H9 (cell line): ENCODE measurements around the gene LTBP2. TPM values are rescaled to one million over a fixed set of nuclear protein-coding genes. Genes with fewer than 3 reads are reported as not detected.

Experiments used
- DNase-seq: peaks from one replicate; pipeline ENCODE4 v3.0.0-alpha.2; 2017
- H2AFZ ChIP-seq: one replicate; pipeline ENCODE4 v1.6.1; 2013; ENCODE audit warnings: mild to moderate bottlenecking, low read length, control low read depth, moderate library complexity
- H2AK5ac ChIP-seq: 2 replicates; pipeline ENCODE4 v1.6.1; 2013; ENCODE audit warnings: low read length, control low read depth, mixed read lengths; ENCODE audit not compliant: insufficient read length
- H2BK120ac ChIP-seq: one replicate; pipeline ENCODE4 v1.6.1; 2013; ENCODE audit warnings: low read depth, mild to moderate bottlenecking, low read length, control low read depth, inconsistent platforms; ENCODE audit not compliant: poor library complexity, severe bottlenecking
- H2BK12ac ChIP-seq: 2 replicates; pipeline ENCODE4 v1.6.1; 2013; ENCODE audit warnings: low read length, control low read depth, mixed read lengths, low read depth; ENCODE audit not compliant: insufficient read length
- H2BK15ac ChIP-seq: 2 replicates; pipeline ENCODE4 v1.6.1; 2013; ENCODE audit warnings: low read depth, low read length, control low read depth
- H2BK20ac ChIP-seq: one replicate; pipeline ENCODE4 v1.6.1; 2013; ENCODE audit warnings: low read depth, mild to moderate bottlenecking, low read length, control low read depth, inconsistent platforms; ENCODE audit not compliant: poor library complexity, severe bottlenecking
- H2BK5ac ChIP-seq: 2 replicates; pipeline ENCODE4 v1.6.1; 2013; ENCODE audit warnings: low read length, control low read depth, mixed read lengths; ENCODE audit not compliant: insufficient read length
- H3K14ac ChIP-seq: 2 replicates; pipeline ENCODE4 v1.6.1; 2013; ENCODE audit warnings: low read length, control low read depth; ENCODE audit not compliant: insufficient read depth
- H3K18ac ChIP-seq: 2 replicates; pipeline ENCODE4 v1.6.1; 2013; ENCODE audit warnings: low read depth, mild to moderate bottlenecking, mixed read lengths, low read length, control low read depth; ENCODE audit not compliant: insufficient read length
- H3K23ac ChIP-seq: 2 replicates; pipeline ENCODE4 v1.6.1; 2013; ENCODE audit warnings: low read length, control low read depth, mixed read lengths, low read depth; ENCODE audit not compliant: insufficient read length
- H3K23me2 ChIP-seq: 2 replicates; pipeline ENCODE4 v1.6.1; 2013; ENCODE audit warnings: low read depth, mild to moderate bottlenecking, mixed read lengths, low read length, control low read depth; ENCODE audit not compliant: insufficient read length, poor library complexity, severe bottlenecking
- H3K27ac ChIP-seq: 2 replicates; pipeline ENCODE4 v1.5.1; 2013; ENCODE audit warnings: low read length, control low read depth, mixed read lengths, low read depth; ENCODE audit not compliant: insufficient read length
- H3K27me3 ChIP-seq: 2 replicates; pipeline ENCODE4 v1.6.1; 2013; ENCODE audit warnings: low read length, control low read depth, inconsistent platforms; ENCODE audit not compliant: insufficient read depth
- H3K4ac ChIP-seq: 2 replicates; pipeline ENCODE4 v1.6.1; 2013; ENCODE audit warnings: low read depth, mild to moderate bottlenecking, control low read depth, inconsistent platforms, low read length, moderate library complexity
- H3K4me1 ChIP-seq: 2 replicates; pipeline ENCODE4 v1.6.1; 2013; ENCODE audit warnings: low read length, control low read depth, inconsistent platforms; ENCODE audit not compliant: insufficient read depth
- H3K4me2 ChIP-seq: 2 replicates; pipeline ENCODE4 v1.6.1; 2013; ENCODE audit warnings: low read length, control low read depth, mixed read lengths; ENCODE audit not compliant: insufficient read length, insufficient read depth
- H3K56ac ChIP-seq: 2 replicates; pipeline ENCODE4 v1.6.1; 2013; ENCODE audit warnings: low read depth, mild to moderate bottlenecking, mixed read lengths, low read length, control low read depth; ENCODE audit not compliant: insufficient read length
- H3K79me1 ChIP-seq: 2 replicates; pipeline ENCODE4 v1.6.1; 2013; ENCODE audit warnings: low read depth, mild to moderate bottlenecking, moderate library complexity, low read length, control low read depth, inconsistent platforms; ENCODE audit not compliant: insufficient read depth, poor library complexity, severe bottlenecking
- H3K79me2 ChIP-seq: 2 replicates; pipeline ENCODE4 v1.6.1; 2013; ENCODE audit warnings: low read length, control low read depth, inconsistent platforms; ENCODE audit not compliant: insufficient read depth
- H3K9ac ChIP-seq: 2 replicates; pipeline ENCODE4 v1.6.1; 2013; ENCODE audit warnings: low read length, control low read depth, mixed read lengths; ENCODE audit not compliant: insufficient read length; ENCODE audit errors: extremely low read depth
- H3K9me3 ChIP-seq: one replicate; pipeline ENCODE4 v1.6.1; 2013; ENCODE audit warnings: low read depth, low read length, inconsistent platforms; ENCODE audit not compliant: control insufficient read depth
- H3T11ph ChIP-seq: one replicate; pipeline ENCODE4 v1.6.1; 2013; ENCODE audit warnings: mild to moderate bottlenecking, low read length, control low read depth, inconsistent platforms
- H4K20me1 ChIP-seq: one replicate; pipeline ENCODE4 v1.6.1; 2013; ENCODE audit not compliant: control insufficient read depth, insufficient read length, insufficient read depth
- H4K5ac ChIP-seq: 2 replicates; pipeline ENCODE4 v1.6.1; 2013; ENCODE audit warnings: low read depth, mild to moderate bottlenecking, mixed read lengths, low read length, control low read depth; ENCODE audit not compliant: insufficient read length
- H4K8ac ChIP-seq: replicated peaks from 2 replicates; pipeline ENCODE4 v1.6.1; 2013; ENCODE audit warnings: low read length, control low read depth, mixed read lengths, low read depth; ENCODE audit not compliant: insufficient read length
- H4K91ac ChIP-seq: 2 replicates; pipeline ENCODE4 v1.6.1; 2013; ENCODE audit warnings: low read depth, mild to moderate bottlenecking, moderate library complexity, mixed read lengths, low read length, control low read depth; ENCODE audit not compliant: insufficient read length
- H3K27ac Mint-ChIP-seq, 3 experiments: 2 replicates in 2 of 3; 3 replicates in 1 of 3; pipeline ENCODE4 v1.8.0; 2020 to 2021; ENCODE audit warnings: mixed read lengths in 3 of 3, mild to moderate bottlenecking in 1 of 3, moderate library complexity in 1 of 3
- H3K27me3 Mint-ChIP-seq: 2 replicates; pipeline ENCODE4 v1.8.0; 2021; ENCODE audit warnings: low read depth, mild to moderate bottlenecking, moderate library complexity, mixed read lengths
- H3K36me3 Mint-ChIP-seq, 3 experiments: 2 replicates in 2 of 3; 3 replicates in 1 of 3; pipeline ENCODE4 v1.8.0; 2020 to 2021; ENCODE audit warnings: low read depth in 3 of 3, mixed read lengths in 3 of 3; ENCODE audit not compliant: insufficient read depth in 1 of 3
- H3K4me1 Mint-ChIP-seq, 2 experiments: 2 replicates each; pipeline ENCODE4 v1.8.0; 2020; ENCODE audit warnings: mixed read lengths in 2 of 2
- H3K4me3 Mint-ChIP-seq, 2 experiments: 2 replicates in 1 of 2; 3 replicates in 1 of 2; pipeline ENCODE4 v1.8.0; 2020 to 2021; ENCODE audit warnings: mild to moderate bottlenecking in 2 of 2, mixed read lengths in 2 of 2, moderate library complexity in 1 of 2
- H3K9me3 Mint-ChIP-seq, 2 experiments: 2 replicates in 1 of 2; 3 replicates in 1 of 2; pipeline ENCODE4 v1.8.0; 2020; ENCODE audit warnings: mild to moderate bottlenecking in 2 of 2, mixed read lengths in 2 of 2, moderate library complexity in 1 of 2
- CTCF ChIP-seq: fragments of 200-600 bp; sonication (generic); conservative IDR thresholded peaks from 3 replicates; pipeline ENCODE4 v1.8.0; 2021; ENCODE audit warnings: antibody characterized with exemption, mild to moderate bottlenecking
- WGBS: extraction: QIAGEN DNeasy Blood & Tissue Kit; methylation state at CpG from one replicate; pipeline ENCODE4 v1.1.7; 2013; ENCODE audit warnings: missing lambda C conversion rate, low lambda C conversion rate, mixed read lengths; ENCODE audit not compliant: insufficient read length; ENCODE audit errors: extremely low coverage; 5-methylcytosine and 5-hydroxymethylcytosine counted together
- total RNA-seq: library from RNA; stranded (reverse); gene quantifications from 2 replicates; pipeline ENCODE4 v1.2.1, GENCODE V29; 2021

The LTBP2 gene
- total RNA-seq, 1 experiment from 2014 or later: 0.77 TPM

- no peaks in the 10 kb centered on the region for H3K27me3 ChIP-seq
Observed at GRCh38 chr14:74542056-74542685, 69.9 kb downstream of the LTBP2 start.

More at GRCh38 chr14:74542056-74542685, 69.9 kb downstream of the LTBP2 start:
- no CpG with 5 or more reads among the region's 10 CpGs for WGBS
- Histone ChIP-seq H3K56ac (no peak overlapping the region), H2BK20ac (no peak overlapping the region), H4K8ac (no peak overlapping the region), H3K79me1 (no peaks in the 10 kb centered on the region), H3K18ac (no peak overlapping the region), H3K23ac (no peak overlapping the region), H3K4ac (no peak overlapping the region), H3K9me3 (no peaks in the 10 kb centered on the region), H2BK5ac (no peak overlapping the region), H4K5ac (no peak overlapping the region), H4K20me1 (no peaks in the 10 kb centered on the region), H2BK12ac (no peak overlapping the region), H3T11ph (no peak overlapping the region), H3K27ac (no peak overlapping the region), H2AK5ac (no peak overlapping the region), H2AFZ (no peak overlapping the region), H3K4me2 (no peak overlapping the region), H3K79me2 (no peaks in the 10 kb centered on the region), H3K23me2 (no peaks in the 10 kb centered on the region), H3K4me1 (no peaks in the 10 kb centered on the region), H2BK15ac (no peak overlapping the region), H3K9ac (no peak overlapping the region), H4K91ac (no peak overlapping the region), H3K14ac (no peak overlapping the region; the same call in 1 of the 2 replicates), H2BK120ac (no peak overlapping the region)
- TF ChIP-seq CTCF: no peak
- Mint-ChIP-seq H3K27ac (no peak overlapping the region), H3K36me3 (no peaks in the 10 kb centered on the region), H3K4me1 (peaks cover 4 to 7% of the 10 kb centered on the region in 2 experiments), H3K27me3 (no peaks in the 10 kb centered on the region; the same call in none of the 2 replicates), H3K9me3 (no peaks in the 10 kb centered on the region), H3K4me3 (no peak overlapping the region)
- no peak for DNase-seq
